ENCODE results near the gene CUTA.
A peak's percentile ranks its signal among the peaks of the same experiment; 100 is the strongest.

Gene CUTA

DNA sequence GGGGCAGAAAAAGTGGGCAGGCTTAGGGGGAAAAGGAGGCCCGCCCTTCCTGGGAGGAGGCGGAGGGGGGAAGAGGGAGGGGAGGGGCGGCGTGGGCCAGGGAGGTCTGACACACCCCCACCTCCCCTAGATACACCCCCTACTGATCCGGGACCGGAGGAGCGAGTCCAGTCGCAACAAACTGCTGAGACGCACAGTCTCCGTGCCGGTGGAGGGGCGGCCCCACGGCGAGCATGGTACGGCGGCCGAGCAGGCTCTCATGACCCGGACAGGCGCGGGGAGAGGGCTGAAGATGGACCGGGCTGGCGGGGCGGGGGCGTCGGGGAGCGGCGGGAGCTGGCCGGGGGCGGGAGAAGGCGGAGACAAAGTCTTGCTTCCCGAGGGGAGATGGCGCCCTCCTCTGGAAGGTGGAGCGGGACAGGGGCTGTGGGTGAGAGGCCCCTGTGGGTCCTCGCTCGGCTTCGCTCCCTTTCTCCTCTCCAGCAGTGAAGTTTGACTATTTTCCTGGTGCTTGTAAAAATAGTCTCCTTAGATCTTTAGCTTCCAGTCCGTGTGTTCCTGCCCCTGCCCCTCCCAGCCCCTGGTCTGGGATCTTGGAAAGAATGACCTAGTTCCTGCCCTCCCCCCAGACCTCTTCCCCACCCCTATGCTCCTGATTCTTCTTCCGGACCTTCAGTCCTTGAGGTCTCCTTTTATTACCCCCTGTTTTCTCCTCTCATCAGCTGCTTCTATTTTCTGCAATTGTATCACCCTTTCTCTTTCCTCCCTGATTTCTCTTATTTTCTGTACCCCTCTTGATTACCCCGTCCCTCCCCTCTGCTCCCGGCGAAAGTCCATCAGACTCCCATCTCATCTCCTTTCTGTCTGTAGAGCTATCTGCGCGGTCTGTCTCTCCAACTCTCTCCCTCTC, 8.0 kb upstream of the CUTA start:
- Histone ChIP-seq H3K4me3 (peak overlapping the region; percentile 44 to 69 (median 51)), H3K27ac (peak overlapping the region; percentile 71 to 97 (median 92))

DNA sequence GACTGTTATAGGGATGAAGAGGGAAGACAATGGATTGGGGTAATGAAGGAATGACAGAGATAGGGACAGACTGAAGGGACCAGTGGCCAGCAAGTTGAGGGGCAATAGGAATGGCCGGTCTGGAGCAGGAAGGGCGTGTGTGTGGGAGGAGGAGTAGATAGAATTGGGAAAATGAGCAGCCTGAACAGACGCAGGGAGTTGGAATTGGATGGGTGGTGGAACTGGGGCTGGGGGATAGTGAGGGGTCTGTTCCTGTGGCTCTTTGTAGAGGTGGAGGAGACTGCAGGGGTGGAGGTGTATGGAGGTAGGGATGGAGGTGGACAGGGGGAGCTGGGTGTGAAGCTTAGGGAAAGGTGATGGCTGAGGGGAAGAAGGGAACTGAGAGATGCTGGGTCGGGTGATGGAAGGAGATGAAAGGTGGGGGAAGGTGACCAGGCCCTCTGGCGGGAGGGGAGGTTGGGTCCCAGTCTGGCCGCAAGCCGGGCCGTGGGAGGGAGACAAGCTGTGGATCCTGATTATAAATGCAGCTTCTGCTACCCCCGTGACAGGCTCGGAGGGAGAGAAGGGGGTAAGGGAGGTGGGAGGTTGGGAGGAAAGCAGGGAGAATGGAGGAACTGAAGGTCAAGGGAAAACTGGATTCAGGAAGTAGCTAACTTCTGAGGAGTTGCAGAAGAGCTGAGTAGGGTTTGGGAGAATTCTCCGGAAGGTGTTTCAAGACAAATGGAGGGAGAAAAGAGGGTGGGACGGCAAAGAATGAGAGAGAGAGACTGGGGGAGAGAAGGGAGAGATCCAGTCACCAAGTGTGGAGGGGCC, 7.2 kb upstream of the CUTA start:
- H3K4me3 ChIP-seq, result peak overlapping the region; percentile 44 to 69 (median 51)
- peak overlapping the region; percentile 71 to 97 (median 92) for H3K27ac ChIP-seq

DNA sequence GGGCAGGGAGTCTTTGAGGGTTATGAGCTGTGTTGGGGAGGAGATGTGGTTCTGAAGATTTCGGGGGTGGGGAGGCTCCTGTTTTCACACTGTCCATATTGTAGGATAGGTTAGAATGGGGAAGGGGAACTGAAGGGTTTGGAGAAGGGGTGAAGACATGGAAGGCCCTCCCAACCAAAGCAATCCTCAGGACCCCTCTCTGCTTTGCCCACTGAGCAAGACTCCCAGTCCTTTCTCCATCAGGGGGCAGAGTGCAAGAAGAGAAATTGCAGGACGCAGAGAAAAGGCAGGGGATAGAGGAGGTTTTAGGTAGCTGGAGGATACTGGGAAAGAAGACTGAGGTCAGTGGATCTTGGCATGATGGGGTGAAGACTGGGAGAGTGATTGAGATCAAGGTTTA, 5.9 kb upstream of the CUTA start:
- Histone ChIP-seq H3K27ac (peak overlapping the region in 1 of 21 experiments; percentile 97), H3K4me3 (no peak overlapping the region)

DNA sequence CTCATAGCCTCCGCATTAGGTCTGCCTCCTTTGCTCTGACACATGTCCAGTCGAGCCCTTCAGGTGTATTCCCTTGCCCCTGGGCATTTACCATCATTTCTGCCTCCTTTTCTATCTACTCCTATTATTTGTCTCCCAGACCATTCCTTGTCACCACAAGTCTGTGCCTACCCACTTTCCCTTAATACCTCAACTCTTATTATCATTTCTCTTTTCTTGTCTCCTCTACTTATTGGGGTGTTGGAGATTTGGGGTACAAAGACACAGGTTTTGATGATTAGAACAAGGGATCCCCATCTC, 3.4 kb upstream of the CUTA start:
- peak overlapping the region in 1 of 21 experiments; percentile 71 for H3K27ac ChIP-seq
- no peak overlapping the region for H3K4me3 ChIP-seq

DNA sequence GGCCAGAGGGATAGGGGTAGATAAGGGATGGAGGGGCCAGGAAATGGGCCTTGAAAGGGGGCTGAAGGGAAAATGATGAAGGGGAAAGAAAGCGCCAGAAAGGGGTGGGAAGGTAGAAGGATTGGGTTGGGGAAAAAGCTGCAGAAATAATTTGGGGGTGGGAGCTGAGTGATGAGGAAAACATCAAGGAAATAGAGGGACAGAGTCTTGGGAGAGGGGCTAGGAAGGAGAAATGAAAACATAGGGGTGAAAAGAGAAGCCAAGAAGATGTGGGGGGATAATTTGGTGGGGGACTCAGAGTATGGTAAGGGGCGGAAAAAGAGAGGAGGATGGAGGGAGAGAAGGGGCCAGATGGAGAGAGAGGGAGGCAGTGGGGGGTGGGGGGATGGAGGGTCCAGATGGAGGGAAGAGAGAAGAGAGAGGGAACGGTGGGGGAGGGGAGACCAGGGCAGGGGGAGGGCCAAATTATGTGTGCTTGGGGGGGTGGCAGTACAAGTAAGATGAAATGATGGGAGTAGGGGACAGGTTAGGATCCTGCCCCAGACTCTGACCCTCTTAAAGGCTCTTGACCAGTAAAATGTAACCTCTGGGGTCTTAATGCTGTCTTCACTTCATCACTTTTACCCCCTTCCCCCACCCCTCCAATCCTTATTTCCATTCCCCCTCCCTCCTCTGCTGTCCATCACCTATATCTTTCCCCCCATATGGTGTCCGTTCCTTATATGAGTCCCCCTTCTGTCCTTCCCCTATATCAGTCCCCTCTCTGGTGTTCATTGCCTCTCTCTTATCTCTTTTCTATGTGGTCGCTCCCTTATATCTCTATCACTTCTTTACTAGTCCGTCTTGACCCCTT, 2.8 kb upstream of the CUTA start:
- Histone ChIP-seq H3K27ac (peak overlapping the region in 17 of 21 experiments; percentile 1 to 94 (median 66)), H3K4me3 (peak overlapping the region in 6 of 7 experiments; percentile 7 to 34 (median 19))

DNA sequence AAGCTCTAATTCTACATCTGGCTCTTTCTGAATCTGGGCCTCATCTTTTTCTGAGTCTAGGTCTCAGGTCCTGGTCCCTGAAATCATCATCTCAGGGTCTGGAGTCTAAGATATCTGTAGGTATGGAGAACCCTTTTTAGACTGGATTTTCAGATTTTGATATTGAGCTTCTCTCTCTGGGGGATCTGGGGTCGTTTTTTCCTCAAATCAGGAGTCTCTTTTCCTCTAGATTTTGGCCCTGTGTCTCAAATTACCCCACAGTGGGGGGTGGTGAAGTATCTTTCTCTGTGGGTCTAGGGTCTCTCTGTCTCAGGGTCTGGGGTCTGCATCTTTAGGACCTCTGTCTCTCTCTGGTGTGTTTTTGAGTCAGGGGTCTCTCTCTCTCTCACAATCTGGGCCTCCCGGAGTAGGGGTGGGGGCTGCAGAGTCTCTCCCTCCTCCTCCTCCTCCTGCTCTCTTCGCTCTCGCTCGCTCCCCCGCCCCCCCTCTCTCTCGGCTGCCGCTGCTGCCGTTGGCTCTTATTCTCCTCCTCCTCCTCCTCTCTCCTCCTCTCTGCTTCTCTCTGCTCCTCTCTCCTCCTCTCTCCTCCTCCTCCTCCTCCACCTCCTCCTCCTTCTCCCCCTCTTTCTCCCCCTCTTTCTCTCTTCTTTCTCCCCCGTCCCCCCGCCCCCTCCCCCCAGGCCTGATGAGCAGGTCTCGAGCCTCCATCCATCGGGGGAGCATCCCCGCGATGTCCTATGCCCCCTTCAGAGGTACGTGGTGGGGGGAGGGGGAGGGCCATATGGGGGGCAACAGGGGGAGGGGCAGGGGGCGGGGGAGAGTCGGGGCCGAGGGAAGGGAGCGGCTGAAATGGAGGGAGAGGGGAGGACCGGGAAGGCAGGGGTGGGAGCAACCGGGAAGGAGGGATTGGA, 1.9 kb upstream of the CUTA start, which contains the start of gene SYNGAP1:
TSS of gene SYNGAP1 (plus strand) at position 486 of the 911 bp plus-strand sequence. CDS start at position 686, 200 bp downstream.
- peak within 1 kb of the TSS in 20 of 21 experiments; percentile 17 to 96 (median 92) for H3K27ac ChIP-seq
- H3K4me3 ChIP-seq, result peak within 1 kb of the TSS in 6 of 7 experiments; percentile 7 to 52 (median 19)

DNA sequence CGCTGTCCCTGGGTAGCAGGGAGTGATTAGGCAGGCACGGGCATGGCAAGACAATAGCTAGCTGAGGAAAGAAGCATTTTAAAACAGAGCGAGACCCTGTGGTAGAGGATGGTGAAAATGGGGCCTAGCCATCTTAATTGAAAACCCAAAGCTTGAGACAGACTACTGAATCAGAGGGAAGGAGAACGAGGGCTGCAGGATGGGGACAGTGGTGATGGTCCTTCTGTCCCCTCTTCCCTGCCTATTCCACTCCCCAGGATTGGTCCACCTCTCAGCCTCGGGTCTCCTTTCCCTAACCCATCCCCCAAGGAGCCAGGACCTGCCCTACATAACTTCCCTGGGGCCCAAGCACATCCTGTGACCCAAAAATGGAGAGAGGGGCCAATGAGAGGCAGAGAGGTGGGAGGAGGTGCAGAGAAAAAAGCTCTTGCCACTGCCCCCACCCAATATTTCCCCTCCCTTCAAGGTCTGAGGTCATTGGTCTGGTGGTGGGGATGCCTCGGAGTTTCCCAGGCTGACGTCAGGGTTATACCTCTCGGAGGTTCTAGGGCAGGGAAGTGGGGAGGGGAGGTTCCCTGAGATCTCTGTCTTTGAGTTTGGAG, 884 bp upstream of the CUTA start:
- peak overlapping the region in 6 of 7 experiments; percentile 22 to 84 (median 62) for H3K4me3 ChIP-seq
- H3K27ac ChIP-seq, result peak overlapping the region in 20 of 21 experiments; percentile 69 to 96 (median 92)

DNA sequence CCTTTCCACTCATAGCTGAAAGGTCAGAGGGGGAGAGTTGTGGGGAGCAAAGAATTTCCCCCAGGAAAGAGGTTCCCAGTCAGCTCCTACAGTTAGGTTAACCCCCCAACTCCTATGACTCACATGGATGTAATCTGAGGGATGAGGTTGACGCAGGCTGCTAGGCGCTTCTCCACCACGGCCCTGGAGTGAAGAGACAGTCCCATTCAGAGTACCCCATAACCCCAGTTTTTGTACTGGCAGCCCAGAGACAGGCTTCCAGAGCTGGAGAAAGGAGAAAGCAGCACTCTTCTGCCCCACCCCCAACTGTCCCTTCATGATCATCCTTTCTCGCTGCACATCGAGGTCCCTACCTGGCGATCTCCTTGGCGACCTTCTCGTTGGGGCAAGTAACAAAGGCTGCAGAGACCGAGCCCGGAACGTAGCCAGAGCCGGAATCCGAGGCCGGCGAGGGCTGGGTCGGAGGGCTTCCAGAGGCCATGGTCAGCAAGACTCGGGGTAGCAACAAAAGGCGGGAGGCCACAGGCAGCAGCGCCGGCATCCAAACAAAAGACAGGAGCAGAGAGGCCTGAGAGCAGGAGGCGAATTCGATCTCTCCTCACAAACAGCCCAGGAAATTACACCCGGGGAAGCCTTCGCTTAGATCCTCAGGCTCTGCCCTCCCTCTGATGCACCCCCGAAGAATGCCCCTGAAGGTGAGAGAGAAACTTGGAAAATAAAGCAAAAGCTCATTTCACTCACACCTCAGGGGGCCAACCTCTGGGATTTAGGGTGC, 592 bp downstream of the CUTA start:
- H3K27ac ChIP-seq, result peak overlapping the region in 20 of 21 experiments; percentile 69 to 96 (median 88)
- peak overlapping the region; percentile 52 to 84 (median 68) for H3K4me3 ChIP-seq

DNA sequence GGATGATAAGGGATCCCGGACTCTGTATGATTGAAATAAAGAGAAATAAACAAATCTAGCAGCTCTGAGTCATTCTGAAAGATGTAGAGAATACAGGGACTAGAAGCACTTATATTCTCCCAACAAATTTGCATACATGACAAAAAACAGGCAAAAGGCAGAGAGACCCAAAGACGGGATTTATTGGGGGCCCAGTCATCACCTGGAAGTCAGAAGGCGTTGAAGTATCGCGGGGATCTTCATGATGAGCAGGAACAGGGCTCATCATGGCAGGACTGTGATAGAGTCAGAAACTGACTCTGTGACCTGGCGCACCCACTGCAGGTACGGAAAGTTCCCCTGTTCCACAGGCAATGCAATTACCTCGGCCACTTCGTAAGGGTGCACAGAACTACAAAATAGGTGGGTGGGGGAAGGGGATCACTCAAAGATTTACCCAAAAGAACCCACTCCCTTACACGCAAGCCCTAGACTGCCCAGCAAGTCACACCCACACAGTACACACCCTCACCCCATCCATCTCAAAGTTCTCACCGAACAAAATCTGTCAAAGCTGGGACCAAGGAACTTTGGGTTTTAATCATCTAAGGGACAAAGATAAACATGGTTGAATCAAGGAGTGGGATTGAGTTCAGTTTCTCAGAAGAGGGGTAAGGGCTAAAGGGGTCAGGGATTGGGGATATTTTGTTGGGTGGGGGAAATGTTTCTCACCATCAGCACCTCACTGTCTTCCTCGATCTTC, 1.4 kb downstream of the CUTA start:
- peak overlapping the region; percentile 52 to 84 (median 68) for H3K4me3 ChIP-seq

DNA sequence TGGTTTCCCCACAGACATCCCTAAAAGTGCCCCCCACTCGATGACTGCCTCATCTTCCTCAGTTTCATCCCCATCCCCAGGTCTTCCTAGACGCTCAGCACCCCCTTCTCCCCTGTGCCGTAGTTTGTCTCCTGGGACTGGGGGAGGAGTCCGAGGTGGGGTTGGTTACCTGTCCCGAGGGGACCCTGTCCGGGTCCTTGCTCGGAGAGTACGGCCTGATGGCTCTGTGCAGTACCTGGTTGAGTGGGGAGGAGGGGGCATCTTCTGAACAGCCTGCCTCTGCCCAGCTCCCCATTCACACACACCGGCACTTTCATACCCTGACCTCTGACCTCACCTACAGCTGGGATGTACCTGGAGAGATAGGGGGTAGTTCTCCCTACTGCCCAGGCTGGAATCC, 2.1 kb downstream of the CUTA start:
- peak overlapping the region in 1 of 7 experiments; percentile 68 for H3K4me3 ChIP-seq
- H3K27ac ChIP-seq, result peak overlapping the region in 4 of 21 experiments; percentile 10 to 81 (median 52)

More for the DNA sequence above, 1.4 kb downstream of the CUTA start:
- peak overlapping the region in 16 of 21 experiments; percentile 51 to 96 (median 86) for H3K27ac ChIP-seq

DNA sequence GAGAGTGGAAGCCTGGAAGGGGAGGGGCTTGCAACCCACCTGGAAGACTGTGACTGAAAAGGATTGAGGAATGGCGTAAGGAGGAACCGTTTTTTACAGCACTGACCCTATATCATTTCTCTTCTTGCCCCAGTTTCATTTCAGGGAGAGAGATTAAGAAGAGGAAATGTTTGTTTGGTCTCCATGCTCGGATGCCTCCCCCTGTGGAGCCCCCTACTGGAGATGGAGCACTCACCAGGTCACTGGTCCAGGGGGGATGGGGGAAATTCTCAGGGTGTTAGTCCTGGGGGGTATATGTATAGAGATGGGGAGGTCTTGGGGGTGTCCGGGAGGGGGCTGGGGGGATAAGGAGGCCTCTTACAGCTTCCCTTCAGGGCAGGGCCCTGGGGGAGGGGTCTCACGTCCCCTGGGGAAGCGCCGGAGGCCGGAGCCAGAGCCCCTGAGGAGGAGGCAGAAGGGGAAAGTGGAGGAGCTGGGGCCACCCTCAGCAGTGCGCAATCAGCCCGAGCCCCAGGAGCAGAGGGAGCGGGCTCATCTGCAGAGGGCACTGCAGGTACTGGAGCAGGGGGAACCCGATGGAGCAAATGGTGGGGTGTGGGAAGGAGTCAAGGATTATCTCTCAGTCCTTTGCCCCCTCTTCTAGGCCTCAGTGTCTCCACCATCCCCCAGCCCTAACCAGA, 3.2 kb downstream of the CUTA start:
- Histone ChIP-seq H3K4me3 (no peak overlapping the region), H3K27ac (peak overlapping the region in 1 of 21 experiments; percentile 34)

DNA sequence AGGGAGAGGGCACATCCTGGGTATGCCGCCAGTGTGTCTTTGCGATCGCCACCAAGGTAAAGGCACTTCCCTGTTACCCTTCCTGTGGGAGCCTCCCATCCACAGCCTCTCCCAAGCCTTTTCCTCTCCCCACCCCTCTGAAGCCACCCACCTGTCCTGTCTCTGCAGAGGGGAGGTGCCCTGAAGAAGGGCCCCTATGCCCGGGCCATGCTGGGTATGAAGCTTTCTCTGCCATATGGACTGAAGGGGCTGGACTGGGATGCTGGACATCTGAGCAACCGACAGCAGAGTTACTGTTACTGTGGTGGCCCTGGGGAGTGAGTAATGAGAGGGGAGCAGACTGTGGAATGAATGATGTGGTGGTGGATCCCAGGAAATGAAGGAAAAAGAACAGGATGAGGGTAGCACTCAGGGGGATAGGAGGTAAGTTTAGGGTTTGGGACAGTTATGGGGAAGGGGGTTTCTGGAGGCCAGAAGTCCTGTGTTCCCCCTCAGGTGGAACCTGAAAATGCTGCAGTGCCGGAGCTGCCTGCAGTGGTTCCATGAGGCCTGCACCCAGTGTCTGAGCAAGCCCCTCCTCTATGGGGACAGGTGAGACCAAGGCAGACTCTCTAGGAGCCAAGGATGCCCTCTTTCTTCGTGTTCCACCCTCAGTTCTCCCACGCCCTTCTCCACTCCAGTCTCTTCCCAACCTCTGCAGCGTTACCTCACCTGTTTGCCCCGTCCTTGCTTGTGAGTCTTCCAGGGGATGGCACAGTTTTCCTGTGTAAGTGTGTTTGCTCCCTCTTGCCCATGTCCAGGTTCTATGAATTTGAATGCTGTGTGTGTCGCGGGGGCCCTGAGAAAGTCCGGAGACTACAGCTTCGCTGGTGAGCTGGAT, 4.4 kb downstream of the CUTA start:
- H3K4me3 ChIP-seq, result no peak overlapping the region
- H3K27ac ChIP-seq, result peak overlapping the region in 2 of 21 experiments; percentile 13 to 34

DNA sequence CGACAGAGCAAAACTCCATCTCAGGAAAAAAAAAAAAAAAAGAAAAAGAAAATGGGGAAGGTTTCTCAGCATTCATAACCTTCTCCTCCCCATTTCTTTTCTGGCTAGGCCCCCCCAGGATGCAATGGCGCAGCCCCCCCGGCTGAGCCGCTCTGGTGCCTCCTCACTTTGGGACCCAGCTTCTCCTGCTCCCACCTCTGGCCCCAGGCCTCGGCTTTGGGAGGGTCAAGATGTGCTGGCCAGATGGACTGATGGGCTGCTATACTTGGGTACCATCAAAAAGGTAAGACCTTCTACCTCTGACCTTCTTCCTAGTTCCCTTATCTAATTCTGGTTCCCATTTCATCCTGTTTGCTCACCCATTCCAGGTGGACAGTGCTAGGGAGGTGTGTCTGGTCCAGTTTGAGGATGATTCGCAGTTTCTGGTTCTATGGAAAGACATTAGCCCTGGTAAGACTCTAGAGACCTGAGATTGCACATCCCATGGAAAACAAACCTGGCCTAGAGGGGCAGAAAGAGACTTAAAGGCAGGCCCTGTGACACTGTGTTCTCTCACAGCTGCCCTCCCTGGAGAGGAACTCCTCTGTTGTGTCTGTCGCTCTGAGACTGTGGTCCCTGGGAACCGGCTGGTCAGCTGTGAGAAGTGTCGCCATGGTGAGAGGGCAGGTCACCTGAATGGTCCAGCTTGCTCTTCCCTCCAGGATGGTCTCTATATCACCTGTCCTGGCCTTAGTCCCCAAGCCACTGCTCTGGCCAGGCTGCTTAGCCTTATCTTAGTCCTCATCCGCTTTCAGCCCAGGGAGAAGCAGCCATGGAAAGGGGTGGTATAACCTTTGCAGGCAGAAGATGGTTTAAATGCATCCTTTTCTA, 5.5 kb downstream of the CUTA start:
- H3K27ac ChIP-seq, result peak overlapping the region in 9 of 21 experiments; percentile 93 to 99 (median 96)
- H3K4me3 ChIP-seq, result peak overlapping the region in 1 of 7 experiments; percentile 79

DNA sequence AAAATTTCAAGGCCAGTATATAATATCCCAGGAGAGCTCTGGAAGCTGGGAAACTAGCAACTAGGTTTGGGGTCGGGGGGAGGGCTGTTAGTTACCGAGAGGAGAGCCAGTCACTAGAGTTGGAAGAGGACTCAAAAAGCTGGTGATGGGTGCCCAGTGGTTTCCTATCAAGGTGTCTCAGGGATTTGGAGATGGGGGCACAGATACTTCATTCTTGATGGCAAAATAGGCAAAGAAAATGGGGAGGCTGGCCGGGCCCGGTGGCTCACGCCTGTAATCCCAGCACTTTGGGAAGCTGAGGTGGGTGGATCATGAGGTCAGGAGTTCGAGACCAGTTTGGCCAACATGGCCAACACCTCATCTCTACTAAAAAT, 6.3 kb downstream of the CUTA start:
- Histone ChIP-seq H3K4me3 (peak overlapping the region; percentile 67 to 95 (median 85)), H3K27ac (peak overlapping the region in 17 of 21 experiments; percentile 92 to 99 (median 95))
